GM19463 (cell line): ENCODE data around the gene FGFR4.
"Not testable (repeated sequence)": the region's sequence is repeated elsewhere in the genome, so short reads cannot be mapped to it uniquely, and the experiment has no call there.

ENCODE experiments used
- ATAC-seq: cut with Tn5 transposase; IDR thresholded peaks from one replicate; pipeline ENCODE4 v1.9.1; 2021; ENCODE audit warnings: mild to moderate bottlenecking, moderate library complexity; ENCODE audit not compliant: unreplicated experiment

The FGFR4 gene

DNA sequence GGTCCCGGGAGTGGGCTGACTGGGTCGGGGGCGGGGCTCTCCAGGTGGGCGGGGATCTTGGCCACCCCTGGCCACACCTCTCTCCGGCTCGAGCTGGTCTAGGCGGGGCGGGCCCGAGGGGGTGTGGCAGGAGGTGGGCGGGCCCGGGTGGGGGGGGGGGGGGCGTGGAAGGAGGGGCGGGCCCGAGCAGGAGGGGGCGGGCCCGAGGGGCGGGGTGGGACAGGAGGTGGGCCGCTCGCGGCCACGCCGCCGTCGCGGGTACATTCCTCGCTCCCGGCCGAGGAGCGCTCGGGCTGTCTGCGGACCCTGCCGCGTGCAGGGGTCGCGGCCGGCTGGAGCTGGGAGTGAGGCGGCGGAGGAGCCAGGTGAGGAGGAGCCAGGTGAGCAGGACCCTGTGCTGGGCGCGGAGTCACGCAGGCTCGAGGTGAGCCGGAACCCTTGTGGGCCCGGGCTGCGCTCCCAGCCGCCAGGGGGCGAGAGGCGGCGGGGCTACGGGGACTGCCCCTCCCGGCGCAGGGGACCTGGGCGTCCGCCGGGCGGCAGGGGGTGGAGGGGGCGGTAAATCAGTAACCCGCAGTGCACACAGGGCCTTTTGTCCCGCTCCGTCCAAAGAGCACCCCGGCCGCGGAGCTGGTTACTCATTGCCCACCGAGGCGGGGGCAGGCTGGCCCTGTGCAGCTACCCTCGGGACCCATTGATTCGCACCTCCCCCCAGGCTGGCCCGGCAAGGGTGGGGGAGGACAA is at the start of gene FGFR4:
Gene FGFR4, plus strand, starts transcription at position 262 of the 744 bp plus-strand sequence. CDS start 2,688 bp downstream, outside the sequence.
- ATAC-seq = peak; percentile 64

DNA sequence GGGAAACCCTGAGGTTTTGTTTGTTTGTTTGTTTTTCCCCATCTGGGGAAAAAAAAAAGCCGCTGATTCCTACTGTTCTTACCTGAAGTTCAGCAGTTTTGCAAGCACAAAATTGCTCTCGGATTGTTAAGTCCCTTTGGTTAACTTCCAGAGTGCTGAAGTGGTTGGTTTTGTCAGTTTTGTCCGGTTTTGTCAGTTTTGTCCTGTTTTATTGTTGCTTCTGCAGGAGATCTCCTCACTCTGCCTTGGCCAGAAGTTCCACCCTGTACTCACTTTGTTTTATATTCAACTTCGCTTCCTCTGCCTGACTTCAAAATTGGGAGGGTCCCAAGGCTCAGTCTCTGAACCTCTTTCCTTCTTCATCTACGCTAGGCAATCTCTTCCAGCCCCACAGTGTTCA is 49.8 kb upstream of the FGFR4 start:
- no peak for ATAC-seq

DNA sequence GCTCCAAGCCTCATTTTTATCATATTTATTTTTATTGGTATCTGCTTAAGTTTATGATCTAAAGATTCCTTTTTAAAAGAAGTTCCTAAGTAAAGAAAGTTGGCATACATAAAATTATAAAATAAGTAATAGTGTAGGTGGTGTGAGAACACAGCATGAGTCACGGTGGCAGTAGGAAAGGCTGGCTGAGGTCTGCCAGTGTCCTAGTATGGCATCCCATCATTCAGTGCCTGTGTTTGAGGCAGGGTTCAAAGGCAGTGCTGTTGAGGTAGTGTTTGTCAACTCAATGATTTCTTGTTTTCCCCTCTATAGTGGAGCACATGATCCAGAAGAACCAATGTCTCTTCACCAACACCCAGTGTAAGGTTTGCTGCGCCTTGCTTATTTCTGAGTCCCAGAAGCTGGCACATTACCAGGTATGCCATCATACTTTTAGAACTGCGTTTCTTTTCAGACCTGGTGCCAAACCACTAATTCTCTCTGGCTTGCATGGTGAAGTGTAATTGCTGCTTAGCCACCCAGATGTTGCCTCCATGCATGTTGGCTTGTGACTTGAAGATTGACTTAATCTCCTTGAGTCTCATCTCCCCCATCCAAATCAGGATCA is 45.8 kb upstream of the FGFR4 start:
- no peak for ATAC-seq

DNA sequence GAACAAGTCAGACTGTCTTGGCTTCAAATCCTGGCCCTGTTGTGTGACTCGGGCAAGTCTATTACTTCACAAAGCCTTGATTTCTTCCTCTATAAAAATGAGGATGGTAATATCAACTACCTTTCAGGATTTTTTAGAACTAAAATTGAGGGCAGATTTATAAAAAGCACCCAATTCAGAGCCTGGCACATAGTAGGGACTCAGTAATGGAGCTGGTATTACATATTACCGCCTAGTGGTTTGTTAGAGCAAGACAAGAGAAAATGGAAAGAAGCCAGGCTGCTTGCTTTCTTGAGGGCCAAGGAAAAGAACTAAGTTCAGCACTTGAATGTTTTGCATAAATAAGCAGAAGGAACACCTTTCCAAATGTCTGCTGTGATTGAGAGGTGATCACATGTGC is 44.8 kb upstream of the FGFR4 start:
- no peak for ATAC-seq

DNA sequence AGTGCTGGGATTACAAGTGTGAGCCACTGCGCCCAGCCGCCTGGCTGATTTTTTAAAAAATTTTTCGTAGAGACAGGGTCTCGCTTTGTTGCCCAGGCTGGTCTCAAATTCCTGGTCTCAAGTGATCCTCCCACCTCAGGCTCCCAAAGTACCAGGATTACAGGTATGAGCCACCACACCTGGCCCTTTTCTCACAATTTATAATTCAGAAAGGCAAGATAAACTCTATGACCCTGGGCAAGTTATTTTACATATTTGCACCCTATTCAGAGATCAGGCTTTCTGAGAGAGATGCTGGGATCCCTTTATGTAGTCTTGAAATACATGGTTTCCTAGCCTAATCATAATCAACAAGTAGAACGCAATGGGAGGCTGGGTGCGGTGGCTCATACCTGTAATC is 43.6 kb upstream of the FGFR4 start:
- ATAC-seq = no peak

DNA sequence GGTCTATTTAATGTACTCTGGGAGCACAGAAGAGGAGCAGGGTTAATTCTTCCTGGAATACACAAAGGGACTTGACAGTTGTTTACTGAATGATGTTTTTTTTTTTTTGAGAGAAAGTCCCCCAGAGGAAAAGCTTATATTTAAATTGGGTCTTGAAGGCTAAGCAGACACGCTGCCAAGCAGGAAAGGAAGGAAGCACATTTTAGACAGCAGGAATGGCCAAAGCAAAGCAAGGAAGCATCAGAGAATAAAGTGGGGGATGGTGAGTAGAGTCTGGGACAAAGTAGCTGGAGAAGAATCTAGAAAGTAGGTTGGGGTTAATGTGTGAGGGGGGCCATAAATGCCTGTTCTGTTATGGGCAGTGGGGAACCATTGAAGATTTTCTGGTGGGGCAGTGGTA is 42.8 kb upstream of the FGFR4 start:
- no peak for ATAC-seq

DNA sequence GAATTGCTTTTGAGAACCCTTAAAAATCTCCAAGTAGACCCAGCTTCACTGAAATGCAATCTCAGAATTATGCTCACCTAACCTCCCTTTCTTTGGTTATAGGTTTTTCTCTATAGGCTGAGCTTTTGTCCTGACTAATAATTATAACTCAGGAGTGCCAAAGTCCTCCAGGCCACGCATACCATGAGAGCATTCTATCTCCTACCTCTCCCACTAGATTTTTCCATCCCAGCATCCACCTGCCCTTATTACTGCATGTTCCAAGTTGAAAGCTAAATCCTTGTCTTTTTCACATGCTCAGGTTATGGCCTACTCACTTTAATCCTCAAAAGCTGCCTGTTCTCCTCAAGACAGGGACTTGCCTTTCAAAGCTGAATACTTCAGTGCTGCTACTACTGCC is 42.1 kb upstream of the FGFR4 start:
- no peak for ATAC-seq

DNA sequence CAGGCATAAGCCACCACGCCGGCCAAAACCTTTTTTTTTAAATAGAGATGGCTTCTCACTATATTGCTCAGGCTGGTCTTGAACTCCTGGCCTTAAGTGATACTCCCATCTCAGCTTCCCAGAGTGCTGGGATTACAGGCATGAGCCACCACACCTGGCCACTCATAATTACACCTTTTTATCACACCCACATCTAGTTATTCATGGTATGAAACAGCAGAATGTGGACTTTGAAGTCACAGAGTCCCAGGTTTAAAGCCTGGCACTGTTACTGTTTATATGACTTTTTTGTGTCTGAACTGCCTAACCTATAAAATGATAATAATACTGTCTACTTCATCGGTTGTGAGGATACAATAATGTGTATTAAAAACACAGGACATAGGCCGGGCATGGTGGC is 41.1 kb upstream of the FGFR4 start:
- ATAC-seq = no peak

DNA sequence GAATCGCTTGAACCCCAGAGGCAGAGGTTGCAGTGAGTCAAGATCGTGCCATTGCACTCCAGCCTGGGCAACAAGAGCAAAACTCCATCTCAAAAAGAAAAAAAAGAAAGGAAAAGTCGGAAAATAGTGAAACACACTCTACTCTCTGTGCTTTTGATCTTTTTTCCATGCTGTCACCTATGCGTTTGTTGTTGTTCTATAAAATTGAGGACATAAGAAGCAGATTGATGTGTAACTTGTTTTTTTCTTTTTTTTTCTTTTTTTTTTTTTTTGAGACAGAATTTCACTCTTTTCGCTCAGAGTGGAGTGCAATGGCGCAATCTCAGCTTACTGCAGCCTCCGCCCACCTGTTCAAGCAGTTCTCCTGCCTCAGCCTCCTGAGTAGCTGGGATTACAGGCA is 38.2 kb upstream of the FGFR4 start:
- ATAC-seq = not testable (repeated sequence)

DNA sequence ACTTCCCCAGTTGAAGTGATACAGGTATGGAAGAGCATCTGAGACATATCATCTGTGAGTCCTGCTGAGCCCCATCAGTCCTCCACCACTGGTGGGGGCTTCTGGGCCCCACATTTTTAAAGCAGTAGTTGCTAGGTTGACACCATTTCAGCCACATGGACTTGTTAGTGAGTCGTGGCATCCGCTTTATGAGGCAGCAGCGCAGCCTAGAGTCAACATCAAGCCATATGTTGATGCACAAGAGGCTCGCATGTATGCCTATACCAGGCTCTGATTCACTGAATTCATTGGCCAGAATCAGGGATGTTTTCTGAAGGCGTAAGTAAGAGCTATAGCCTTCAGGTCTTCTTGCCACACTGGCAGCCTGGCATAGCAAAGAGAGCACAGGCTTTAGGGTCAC is 37.4 kb upstream of the FGFR4 start:
- no peak for ATAC-seq

DNA sequence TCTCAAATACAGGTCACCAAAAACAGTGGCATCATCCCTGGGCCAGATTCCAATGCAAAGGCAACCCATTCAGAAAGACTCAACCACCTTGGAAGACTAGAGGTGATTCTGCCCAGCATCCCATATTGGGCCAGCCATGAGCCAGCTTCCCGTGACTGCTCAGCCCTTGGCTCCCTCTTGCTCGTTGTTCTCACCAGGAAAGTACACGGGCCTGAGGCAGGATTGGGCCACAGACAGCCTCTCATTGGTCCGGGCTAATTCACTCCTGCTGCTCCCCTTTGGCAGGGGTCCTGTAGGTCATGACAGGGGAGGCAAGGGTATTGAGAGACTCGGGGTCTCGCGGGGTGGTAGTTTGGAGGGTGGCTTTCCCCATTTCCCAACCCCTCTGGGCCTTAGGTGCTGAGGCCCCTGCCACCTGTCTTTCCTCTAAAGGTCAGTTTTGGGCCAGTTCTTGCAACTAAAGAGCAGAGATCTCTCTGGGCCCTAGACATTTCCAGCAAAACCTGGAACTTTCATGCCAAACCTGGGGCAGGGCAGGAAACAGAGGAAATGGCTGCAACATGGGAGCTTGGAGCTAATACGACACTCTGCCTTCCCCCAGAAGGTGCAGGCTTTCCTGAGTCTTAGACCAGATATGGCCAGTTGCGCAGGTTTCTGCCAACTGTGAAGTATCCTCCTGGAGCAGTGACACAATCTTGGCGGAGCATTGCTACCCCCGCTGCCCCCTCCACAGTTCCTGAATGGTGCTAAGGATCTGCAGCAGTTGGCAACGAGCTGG is 22.0 kb upstream of the FGFR4 start:
- ATAC-seq = no peak

DNA sequence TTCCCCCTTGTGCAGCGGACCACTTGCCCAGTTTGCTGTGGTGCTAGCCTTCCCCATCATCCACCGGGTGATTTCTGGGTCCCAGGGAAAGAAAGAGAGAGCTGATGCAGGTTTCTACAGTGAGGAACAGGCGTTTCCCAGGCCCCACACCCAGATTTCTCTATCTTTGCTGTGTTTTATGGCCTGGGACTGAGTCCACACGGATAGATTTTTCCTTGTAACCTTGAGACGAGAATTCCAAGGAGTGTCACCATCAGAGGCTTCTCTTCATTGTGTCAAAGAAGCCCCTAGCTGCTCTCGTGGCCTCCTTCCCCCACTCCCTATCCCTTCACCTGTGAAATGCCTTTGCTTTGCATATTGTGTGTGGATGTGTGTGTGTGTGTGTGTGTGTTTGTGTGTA is 21.2 kb upstream of the FGFR4 start:
- no peak for ATAC-seq

DNA sequence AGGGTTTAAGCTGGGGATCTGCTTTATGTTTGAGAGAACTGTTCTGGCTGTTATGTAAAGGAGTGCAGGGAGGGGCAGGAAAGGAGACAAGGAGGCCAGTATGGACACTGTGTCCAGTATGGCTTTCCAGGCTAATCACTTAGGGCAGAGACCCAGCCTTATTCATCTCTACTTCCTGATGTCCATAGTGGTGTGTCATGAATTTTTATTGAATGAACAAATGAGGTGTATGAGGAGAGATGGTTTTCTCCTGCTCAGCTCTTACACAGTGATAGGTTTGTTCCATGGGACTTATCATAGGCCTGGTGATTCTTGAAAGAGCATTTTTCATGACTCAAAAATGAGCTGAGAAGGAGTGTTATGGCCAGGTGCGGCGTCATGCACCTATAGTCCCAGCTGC is 20.5 kb upstream of the FGFR4 start:
- ATAC-seq = no peak

DNA sequence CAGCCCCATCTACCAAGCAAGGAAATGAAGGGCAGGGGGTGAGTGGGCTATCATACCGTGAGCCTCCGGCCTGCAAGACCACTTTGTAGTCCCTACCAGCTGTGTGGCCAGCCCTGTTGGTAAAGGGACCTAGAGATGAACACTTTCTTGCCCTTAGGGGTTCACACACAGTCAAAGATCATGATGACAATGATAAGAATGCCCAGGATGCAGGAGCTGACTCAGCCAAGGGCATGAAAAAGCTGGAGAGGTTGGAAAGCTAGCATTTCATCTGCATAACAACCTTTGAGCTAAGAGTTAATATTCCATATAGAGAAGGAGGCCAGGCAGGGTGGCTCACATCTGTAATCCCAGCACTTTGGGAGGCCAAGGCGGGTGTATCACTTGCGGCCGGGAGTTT is 19.2 kb upstream of the FGFR4 start:
- ATAC-seq = no peak

DNA sequence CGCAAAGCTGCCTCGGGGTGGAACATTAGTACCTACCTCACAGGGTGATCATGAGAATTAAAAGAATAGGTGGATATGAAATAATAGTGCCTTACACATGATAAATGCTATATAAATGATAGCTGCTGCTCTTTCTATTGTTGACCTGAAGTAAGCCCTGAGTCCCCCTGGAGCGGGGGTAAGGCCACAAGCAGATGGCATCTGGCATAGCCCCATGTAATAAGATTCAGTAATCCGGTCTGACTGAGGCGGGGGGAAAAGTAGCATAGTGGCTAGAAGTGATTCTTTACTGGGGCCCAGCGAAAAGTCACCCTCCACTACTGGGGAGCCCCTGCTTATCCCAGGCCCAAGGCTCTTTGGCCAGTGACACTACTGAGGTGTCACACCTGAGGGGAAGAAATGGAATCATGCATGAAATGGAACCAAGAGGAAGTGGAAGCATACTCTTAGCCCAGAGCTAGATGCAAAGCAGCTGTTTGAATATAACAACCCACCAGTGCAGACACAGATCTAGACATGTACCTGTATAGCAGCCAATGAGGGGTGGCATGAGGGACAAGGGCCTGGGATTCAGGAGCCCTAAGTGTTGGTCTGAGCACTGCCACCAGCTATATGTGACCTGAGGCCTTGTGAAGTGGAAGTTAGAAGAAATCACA is 16.1 kb upstream of the FGFR4 start:
- ATAC-seq = no peak

DNA sequence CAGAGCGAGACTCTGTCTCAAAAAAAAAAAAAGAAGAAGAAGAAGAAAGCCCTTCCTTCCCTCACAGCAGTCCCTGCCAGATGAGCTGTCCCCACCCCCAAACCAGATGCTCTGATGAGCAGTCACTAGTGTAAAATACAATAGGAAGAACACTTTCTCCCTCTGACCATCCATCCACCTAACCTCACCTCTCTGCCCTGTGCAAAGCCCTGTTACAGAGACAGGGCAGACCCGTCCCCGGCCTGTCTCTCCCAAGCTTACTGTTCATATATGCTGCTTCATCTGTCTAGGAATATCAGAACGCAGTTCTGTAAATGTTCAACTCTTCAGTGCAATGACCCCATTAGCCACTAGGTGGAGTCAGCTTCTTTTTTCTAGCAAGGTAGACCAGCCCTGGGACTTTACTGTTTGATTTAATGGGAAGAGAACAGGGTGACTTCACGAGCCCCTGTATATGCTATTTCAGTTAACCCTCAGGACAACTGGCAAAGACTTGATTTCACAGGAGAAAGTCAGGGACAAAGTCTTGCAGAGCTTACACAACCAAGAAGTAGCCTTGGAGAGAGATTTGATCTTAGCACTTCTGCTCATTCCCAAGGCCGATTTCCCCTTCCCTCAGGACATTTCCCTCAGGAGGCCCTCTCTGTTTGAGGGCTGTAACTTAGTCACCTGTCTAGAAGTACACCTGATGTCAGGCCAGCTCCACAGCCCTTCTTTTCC is 14.9 kb upstream of the FGFR4 start:
- peak; percentile 66 for ATAC-seq

DNA sequence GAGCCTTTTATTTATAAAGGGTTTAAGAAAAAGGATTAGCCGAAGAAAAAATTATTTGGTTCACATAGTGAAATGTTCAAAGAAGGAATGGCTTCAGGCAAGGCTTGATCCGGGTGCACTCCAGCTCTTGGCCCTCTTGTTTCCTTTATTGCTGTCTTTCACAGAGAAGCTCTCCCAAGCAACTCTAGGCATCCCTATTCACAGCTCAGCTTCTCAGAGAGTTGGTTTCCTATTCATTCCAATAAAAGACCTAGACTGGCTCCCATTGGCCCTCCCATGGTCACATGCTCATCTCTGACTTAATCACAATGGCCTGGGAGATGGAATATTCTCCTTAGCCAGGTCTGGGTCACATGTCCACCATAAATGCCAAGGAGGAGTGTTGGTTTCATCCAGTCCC is 9.4 kb upstream of the FGFR4 start:
- ATAC-seq = no peak

DNA sequence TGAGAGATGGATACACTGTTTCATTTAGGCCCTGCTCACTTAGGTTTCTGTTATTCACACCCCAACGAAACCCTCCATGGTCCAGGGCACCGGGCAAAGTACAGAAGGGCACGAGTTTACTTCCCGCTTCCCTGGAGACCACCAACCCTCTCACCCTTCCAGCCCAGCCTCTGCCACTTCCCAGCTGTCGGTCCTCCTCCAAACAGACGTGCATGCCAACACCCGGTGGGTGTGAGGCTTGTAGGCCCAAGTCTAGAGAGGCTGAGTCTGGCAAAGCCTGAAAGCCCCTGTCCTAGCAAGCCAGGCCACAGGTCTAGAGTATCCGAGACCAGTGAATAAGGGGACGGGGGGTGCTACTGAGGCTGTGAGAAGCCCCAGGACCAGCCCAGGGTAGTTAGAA is 7.1 kb upstream of the FGFR4 start:
- ATAC-seq = no peak

DNA sequence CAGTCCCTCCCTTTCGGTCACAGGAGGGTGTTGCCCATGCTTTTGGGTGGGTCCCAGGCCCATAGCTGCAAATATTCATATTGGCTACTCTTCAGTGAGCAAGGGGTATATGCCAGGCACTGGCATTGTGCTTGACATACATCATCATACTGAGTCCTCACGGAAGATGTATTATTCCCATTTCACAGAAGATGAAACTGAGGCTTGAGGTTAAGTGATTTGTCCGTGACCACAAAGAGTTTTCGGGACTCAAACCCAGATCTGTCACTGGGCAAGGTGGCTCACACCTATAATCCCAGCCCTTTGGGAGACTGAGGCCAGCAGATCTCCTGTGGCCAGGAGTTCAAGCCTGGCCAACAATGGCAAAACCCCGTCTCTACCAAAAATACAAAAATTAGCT is 6.5 kb upstream of the FGFR4 start:
- ATAC-seq = no peak

DNA sequence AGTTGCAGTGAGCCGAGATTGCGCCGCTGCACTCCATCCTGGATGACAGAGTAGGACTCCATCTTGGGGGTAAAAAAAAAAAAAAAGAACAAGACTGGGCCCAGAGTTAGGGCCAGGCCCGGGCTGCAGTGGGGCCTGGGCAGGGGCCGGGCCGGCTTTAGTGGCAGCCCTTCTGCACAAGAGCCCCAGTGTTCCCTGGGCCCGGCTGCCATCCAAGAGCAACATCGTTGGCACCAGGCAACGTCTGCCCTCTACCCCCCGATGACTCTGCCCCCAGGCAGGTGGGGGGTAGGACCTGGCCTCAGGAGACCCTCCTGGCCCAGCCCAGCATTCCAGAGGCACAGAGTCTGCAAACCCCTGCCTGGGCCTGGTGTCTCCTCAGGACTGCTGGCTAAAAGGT is 4.9 kb upstream of the FGFR4 start:
- no peak for ATAC-seq

DNA sequence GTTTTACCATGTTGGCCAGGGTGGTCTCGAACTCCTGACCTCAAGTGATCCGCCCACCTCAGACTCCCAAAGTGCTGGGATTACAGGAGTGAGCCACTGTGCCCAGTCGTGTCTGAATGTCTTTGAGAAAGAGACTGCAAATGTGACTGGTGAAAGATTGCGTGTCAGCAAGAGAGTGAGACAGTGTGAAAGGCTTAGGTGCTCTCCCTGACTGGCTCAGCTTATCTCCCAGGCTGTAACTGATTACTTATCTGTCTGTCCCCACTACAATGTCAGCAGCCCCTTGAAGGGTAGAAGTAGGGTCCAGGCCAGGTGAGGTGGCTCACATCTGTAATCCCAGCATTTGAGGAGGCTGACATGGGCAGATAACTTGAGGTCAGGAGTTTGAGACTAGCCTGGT is 3.4 kb upstream of the FGFR4 start:
- ATAC-seq = no peak
